Testis (tissue), 3 donors: Measurements from ENCODE around the gene MATK. TPM values are rescaled to one million over a fixed set of nuclear protein-coding genes. Genes with fewer than 3 reads are reported as not detected.

ENCODE experiments used
- DNase-seq: peaks from one replicate; pipeline ENCODE4 v3.0.0-alpha.2; 2019
- H3K27ac ChIP-seq, 2 donors: fragments of 200-600 bp; sonication (generic); one replicate each; pipeline ENCODE4 v1.5.1; 2019
- H3K27me3 ChIP-seq: fragments of 200-600 bp; sonication (generic); one replicate; pipeline ENCODE4 v1.5.1; 2019
- H3K36me3 ChIP-seq: fragments of 200-600 bp; sonication (generic); one replicate; pipeline ENCODE4 v1.5.1; 2017; ENCODE audit warnings: low read depth; ENCODE audit errors: missing control alignments
- H3K4me1 ChIP-seq: fragments of 200-600 bp; sonication (generic); one replicate; pipeline ENCODE4 v1.5.1; 2019
- H3K4me3 ChIP-seq, 2 donors: fragments of 200-600 bp; sonication (generic); one replicate each; pipeline ENCODE4 v1.5.1; 2017 to 2019
- H3K9me3 ChIP-seq: fragments of 200-600 bp; sonication (generic); one replicate; pipeline ENCODE4 v1.5.1; 2017
- CTCF ChIP-seq, 3 experiments: fragments of 450-650 bp in 2 of 3; fragments of 200-600 bp in 1 of 3; sonication (generic) in 1 of 3; IDR thresholded peaks; one replicate each; pipeline ENCODE4 v1.5.1; 2016 to 2019; ENCODE audit warnings: antibody characterized with exemption in 3 of 3, mild to moderate bottlenecking in 2 of 3, moderate library complexity in 1 of 3
- POLR2A ChIP-seq: fragments of 450-650 bp; IDR thresholded peaks from one replicate; pipeline ENCODE4 v1.6.1; 2017; ENCODE audit warnings: antibody characterized with exemption, mild to moderate bottlenecking, moderate library complexity
- WGBS, 2 donors: methylation state at CpG; one replicate each; pipeline ENCODE4 v1.1.5; 2018; 5-methylcytosine and 5-hydroxymethylcytosine counted together
- intact Hi-C: fragments of 100-400 bp; cut with DNase I; formaldehyde crosslinking; loops from one replicate; pipeline ENCODE4 v1.15.1; 2023; ENCODE audit warnings: low total_unique reads
- polyA plus RNA-seq: library from polyadenylated mRNA; stranded (reverse); fragments of 350-450 nt; fragmentation: Illumina TruSeq; extraction: RNeasy Lipid Tissue Mini Kit (QIAGEN cat#74804); gene quantifications from one replicate; pipeline ENCODE4 v1.2.3, GENCODE V29; 2014; ENCODE audit warnings: low read depth, low replicate concordance; ENCODE audit not compliant: insufficient read depth
- total RNA-seq, 2 donors: library from RNA; depleted of rRNA; stranded (reverse); fragments of >200 nt; gene quantifications; one replicate each; pipeline ENCODE4 v1.2.3, GENCODE V29; 2016

The MATK gene
- total and polyA plus RNA-seq, 3 donors from 2014 or later, result 6.0 to 10.1 (median 10.1) TPM

DNA sequence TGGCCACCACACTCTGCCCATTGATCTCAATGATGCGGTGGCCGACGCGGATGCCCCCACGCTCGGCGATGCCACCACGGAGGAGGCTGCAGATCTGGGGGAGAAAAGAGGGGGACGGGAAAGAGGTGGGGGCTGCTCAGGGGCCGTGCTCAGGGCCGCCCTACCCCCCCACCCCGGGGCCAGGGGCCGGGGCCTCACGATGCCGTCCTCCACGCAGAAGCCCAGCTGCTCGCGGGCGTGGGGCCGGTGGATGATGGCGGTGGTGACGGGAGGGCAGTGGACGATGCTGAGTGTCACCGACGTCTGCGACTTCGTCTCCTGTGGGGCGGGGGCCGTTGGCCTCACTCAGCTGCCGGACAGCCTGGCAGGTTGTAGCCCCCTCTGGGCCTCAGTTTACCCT lies 34.9 kb downstream of the MATK start:
- Histone ChIP-seq H3K9me3 (no peaks in the 10 kb centered on the region), H3K36me3 (no peaks in the 10 kb centered on the region), H3K27ac (no peak overlapping the region), H3K4me1 (no peaks in the 10 kb centered on the region), H3K27me3 (no peaks in the 10 kb centered on the region), H3K4me3 (no peak overlapping the region)
- 93 to 100% methylated on average over 3 to 30 of the region's 30 CpGs for whole genome bisulfite sequencing, 2 donors
- TF ChIP-seq CTCF (IDR thresholded peaks at IDR 0.05) (no peak), POLR2A (no peak)
- no peak for DNase-seq
- intact Hi-C loops, result no loop called here

- H3K27ac ChIP-seq, result no peak overlapping the region
- intact Hi-C loops, result no loop called here
- no peaks in the 10 kb centered on the region for H3K27me3 ChIP-seq
- H3K9me3 ChIP-seq, result no peaks in the 10 kb centered on the region
- no peak for DNase-seq
- TF ChIP-seq POLR2A (no peak), CTCF (IDR thresholded peaks at IDR 0.05) (no peak)
- H3K4me3 ChIP-seq, result no peak overlapping the region
- 100% methylated on average over 1 to 2 of the region's 2 CpGs for WGBS, 2 donors
- H3K4me1 ChIP-seq, result no peaks in the 10 kb centered on the region
- no peaks in the 10 kb centered on the region for H3K36me3 ChIP-seq
Measured at GRCh38 chr19:3750211-3750610, 36.0 kb downstream of the MATK start.

DNA sequence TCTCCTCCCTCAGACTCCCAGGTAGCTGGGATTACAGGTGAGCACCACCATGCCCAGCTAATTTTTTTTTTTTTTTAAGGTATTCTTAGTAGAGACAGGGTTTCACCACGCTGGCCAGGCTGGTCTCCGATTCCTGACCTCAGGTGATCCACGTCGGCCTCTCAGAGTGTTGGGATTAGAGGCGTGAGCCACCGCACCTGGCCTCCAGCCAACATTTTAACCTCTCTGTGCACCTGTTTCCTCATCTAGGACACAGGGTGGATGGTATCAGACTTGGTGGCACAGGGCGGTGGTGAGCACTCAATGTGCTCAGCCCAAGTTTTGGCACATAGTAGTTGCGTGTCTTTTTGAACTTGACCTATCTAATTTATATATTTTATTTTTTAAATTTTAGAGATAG lies 37.2 kb downstream of the MATK start:
- DNase-seq, result no peak
- no peaks in the 10 kb centered on the region for H3K27me3 ChIP-seq
- intact Hi-C loops, result no loop called here
- H3K27ac ChIP-seq, result no peak overlapping the region
- no peaks in the 10 kb centered on the region for H3K9me3 ChIP-seq
- no peak overlapping the region for H3K4me3 ChIP-seq
- H3K36me3 ChIP-seq, result no peaks in the 10 kb centered on the region
- no peaks in the 10 kb centered on the region for H3K4me1 ChIP-seq
- TF ChIP-seq CTCF (IDR thresholded peaks at IDR 0.05) (no peak), POLR2A (no peak)
- 86 to 87% methylated on average over 8 of the region's 8 CpGs for WGBS, 2 donors

DNA sequence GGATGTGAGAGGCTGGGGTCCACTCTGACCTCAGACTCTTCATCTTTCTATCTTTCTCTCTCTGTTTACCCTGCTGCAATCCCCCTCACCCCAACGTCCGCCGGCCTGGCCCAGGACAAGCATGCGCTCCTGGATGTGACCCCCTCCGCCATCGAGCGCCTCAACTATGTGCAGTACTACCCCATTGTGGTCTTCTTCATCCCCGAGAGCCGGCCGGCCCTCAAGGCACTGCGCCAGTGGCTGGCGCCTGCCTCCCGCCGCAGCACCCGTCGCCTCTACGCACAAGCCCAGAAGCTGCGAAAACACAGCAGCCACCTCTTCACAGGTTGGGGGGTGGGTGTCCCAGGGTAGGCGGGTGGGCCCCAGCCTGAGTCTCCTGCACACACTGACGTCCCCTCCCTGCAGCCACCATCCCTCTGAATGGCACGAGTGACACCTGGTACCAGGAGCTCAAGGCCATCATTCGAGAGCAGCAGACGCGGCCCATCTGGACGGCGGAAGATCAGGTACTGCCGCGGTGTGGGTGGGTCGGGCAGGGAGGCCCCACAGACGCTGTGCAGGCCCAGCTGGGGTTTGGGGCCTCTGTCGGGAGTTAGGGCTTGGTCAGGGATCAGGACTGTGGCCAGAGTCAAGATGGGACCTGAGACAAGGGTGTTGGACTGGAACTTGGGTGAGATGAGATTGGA lies 39.7 kb downstream of the MATK start:
- Histone ChIP-seq H3K4me1 (no peaks in the 10 kb centered on the region), H3K36me3 (no peaks in the 10 kb centered on the region), H3K4me3 (no peak overlapping the region), H3K9me3 (no peaks in the 10 kb centered on the region), H3K27ac (no peak overlapping the region), H3K27me3 (no peaks in the 10 kb centered on the region)
- TF ChIP-seq POLR2A (no peak), CTCF (IDR thresholded peaks at IDR 0.05) (no peak)
- WGBS, 2 donors, result 53 to 66% methylated on average over 23 to 31 of the region's 31 CpGs
- intact Hi-C loops, result no loop called here
- no peak for DNase-seq

DNA sequence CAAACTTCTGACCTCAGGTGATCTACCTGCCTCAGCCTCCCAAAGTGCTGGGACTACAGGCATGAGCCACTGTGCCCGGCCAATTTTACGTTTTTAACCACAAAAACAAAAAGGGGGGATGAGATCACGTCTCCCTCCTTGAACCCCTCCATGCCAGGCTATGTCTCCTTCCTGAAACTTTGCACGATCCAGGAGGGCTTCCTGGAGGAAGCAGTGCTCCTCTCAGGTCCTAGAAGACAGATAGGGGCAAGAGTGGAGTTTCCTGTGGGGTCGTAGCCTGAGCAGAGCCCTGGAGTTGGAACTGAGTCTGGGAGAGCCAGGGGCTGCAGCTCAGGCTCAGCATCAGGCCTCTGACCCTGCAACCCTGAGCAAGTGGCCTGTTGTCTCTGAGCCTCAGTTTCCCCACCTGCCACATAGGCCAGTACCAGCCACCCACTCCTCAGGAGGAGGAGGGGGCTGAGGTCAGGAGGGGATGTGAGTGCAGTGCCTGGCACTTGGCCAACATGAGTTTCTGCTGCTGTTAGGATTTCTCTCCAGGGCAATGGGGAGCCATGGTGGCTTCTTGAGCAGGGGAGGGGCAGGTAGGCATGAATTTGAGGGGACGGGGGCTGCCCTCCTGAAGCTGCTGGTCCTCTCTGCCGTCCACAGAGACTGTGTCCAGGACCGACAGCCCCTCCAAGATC lies 40.7 kb downstream of the MATK start:
- Histone ChIP-seq H3K4me3 (no peak overlapping the region), H3K36me3 (no peaks in the 10 kb centered on the region), H3K4me1 (no peaks in the 10 kb centered on the region), H3K27me3 (no peaks in the 10 kb centered on the region), H3K9me3 (no peaks in the 10 kb centered on the region), H3K27ac (no peak overlapping the region)
- intact Hi-C loops, result no loop called here
- DNase-seq, result no peak
- no peak for TF ChIP-seq POLR2A
- TF ChIP-seq CTCF (IDR thresholded peaks at IDR 0.05), result no peak
- 69 to 92% methylated on average over 8 of the region's 8 CpGs for whole genome bisulfite sequencing, 2 donors
